ENCODE measurements around the gene LIN7C. TPM values are rescaled to one million over a fixed set of nuclear protein-coding genes. Genes with fewer than 3 reads are reported as not detected.

LIN7C gene
- total RNA-seq, 4 donors from 2014 or later = 29.2 to 35.6 (median 34.5) TPM

GRCh38 chr11:27481992-27482391 lies 24.6 kb downstream of the LIN7C start:
- no peak for TF ChIP-seq CTCF (IDR thresholded peaks at IDR 0.05)
- no peak for TF ChIP-seq POLR2A (IDR thresholded peaks at IDR 0.05)
- intact Hi-C loops (cut with DNase I; ENCODE audit: low total_unique reads) = no loop called here
- no peak for DNase-seq (ENCODE audit: low spot score in 2 of 2)
- 89% methylated on average over 4 of the region's 4 CpGs for WGBS, 2 donors
- H3K4me3 ChIP-seq (ENCODE audit: low read depth, poor library complexity, severe bottlenecking) = no peak overlapping the region

GRCh38 chr11:27477831-27478230 lies 28.7 kb downstream of the LIN7C start:
- TF ChIP-seq POLR2A (IDR thresholded peaks at IDR 0.05) = no peak
- TF ChIP-seq CTCF (IDR thresholded peaks at IDR 0.05) = no peak
- intact Hi-C loops (cut with DNase I; ENCODE audit: low total_unique reads) = no loop called here
- H3K4me3 ChIP-seq (ENCODE audit: low read depth, poor library complexity, severe bottlenecking) = no peak overlapping the region
- no peak for DNase-seq (ENCODE audit: low spot score in 2 of 2)
- 80 to 88% methylated on average over 2 of the region's 2 CpGs for WGBS, 2 donors

GRCh38 chr11:27477243-27477642 lies 29.3 kb downstream of the LIN7C start:
- H3K4me3 ChIP-seq (ENCODE audit: low read depth, poor library complexity, severe bottlenecking) = no peak overlapping the region
- no peak for TF ChIP-seq CTCF (IDR thresholded peaks at IDR 0.05)
- TF ChIP-seq POLR2A (IDR thresholded peaks at IDR 0.05) = no peak
- intact Hi-C loops (cut with DNase I; ENCODE audit: low total_unique reads) = no loop called here
- DNase-seq (ENCODE audit: low spot score in 2 of 2) = no peak

- no peak for TF ChIP-seq CTCF (IDR thresholded peaks at IDR 0.05)
- no peak for TF ChIP-seq POLR2A (IDR thresholded peaks at IDR 0.05)
- intact Hi-C loops (cut with DNase I; ENCODE audit: low total_unique reads) = no loop called here
- no peak overlapping the region for H3K4me3 ChIP-seq (ENCODE audit: low read depth, poor library complexity, severe bottlenecking)
- DNase-seq (ENCODE audit: low spot score in 2 of 2) = no peak
- WGBS, 2 donors = 93 to 95% methylated on average over 5 of the region's 5 CpGs
Measured at GRCh38 chr11:27475622-27476021, 30.9 kb downstream of the LIN7C start.

GRCh38 chr11:27473017-27473406 lies 33.6 kb downstream of the LIN7C start:
- H3K4me3 ChIP-seq (ENCODE audit: low read depth, poor library complexity, severe bottlenecking) = no peak overlapping the region
- TF ChIP-seq CTCF (IDR thresholded peaks at IDR 0.05) (no peak), POLR2A (IDR thresholded peaks at IDR 0.05) (no peak)
- WGBS, 2 donors = 3 to 6% methylated on average over 9 of the region's 9 CpGs
- intact Hi-C loops (cut with DNase I; ENCODE audit: low total_unique reads) = no loop called here
- no peak for DNase-seq (ENCODE audit: low spot score in 2 of 2)

GRCh38 chr11:27472398-27473016 lies 34.1 kb downstream of the LIN7C start, which contains the start of gene LGR4:
Gene LGR4, minus strand, starts transcription at chr11:27472790. Its CDS starts 488 bp downstream, at chr11:27472302.
- H3K4me3 ChIP-seq (ENCODE audit: low read depth, poor library complexity, severe bottlenecking) = peak within 1 kb of the TSS; percentile 69
- TF ChIP-seq POLR2A (IDR thresholded peaks at IDR 0.05) (no peak), CTCF (IDR thresholded peaks at IDR 0.05) (no peak)
- peak; percentile 95 to 98 for DNase-seq (ENCODE audit: low spot score in 2 of 2)
- intact Hi-C loops (cut with DNase I; ENCODE audit: low total_unique reads) = no loop called here
- 0% methylated on average over 26 to 50 of the region's 57 CpGs for WGBS, 2 donors
